Stimulated activated CD8-positive, alpha-beta memory T cell treated with anti-CD3 and anti-CD28 coated beads, Interleukin-4, amount 100 ng/mL, for 1 hour (primary cell): ENCODE measurements around the gene HDAC4.

Experiments used
- DNase-seq, 2 donors: peaks; one replicate each; pipeline ENCODE4 v3.0.0-alpha.2; 2020; ENCODE audit warnings: low read depth in 2 of 2, low spot score in 1 of 2

HDAC4 gene

GRCh38 chr2:239429473-239430350 lies 28.9 kb upstream of the HDAC4 start:
- DNase-seq, result no peak

- DNase-seq, result no peak
Observed at GRCh38 chr2:239425631-239426030, 24.8 kb upstream of the HDAC4 start.

GRCh38 chr2:239424337-239425045 lies 23.7 kb upstream of the HDAC4 start:
- DNase-seq, result no peak

- no peak for DNase-seq
Observed at GRCh38 chr2:239423551-239423950, 22.7 kb upstream of the HDAC4 start.

- DNase-seq, result no peak
Observed at GRCh38 chr2:239421851-239422250, 21.0 kb upstream of the HDAC4 start.

GRCh38 chr2:239420082-239420481 lies 19.3 kb upstream of the HDAC4 start:
- no peak for DNase-seq

- no peak for DNase-seq
Observed at GRCh38 chr2:239418918-239419317, 18.1 kb upstream of the HDAC4 start.

GRCh38 chr2:239412905-239413603 lies 12.2 kb upstream of the HDAC4 start:
- DNase-seq, result no peak

GRCh38 chr2:239411549-239412319 lies 10.9 kb upstream of the HDAC4 start:
- DNase-seq, result no peak

- no peak for DNase-seq
Observed at GRCh38 chr2:239411117-239411516, 10.3 kb upstream of the HDAC4 start.

- DNase-seq, result no peak
Observed at GRCh38 chr2:239409976-239410375, 9.2 kb upstream of the HDAC4 start.

- DNase-seq, result no peak
Observed at GRCh38 chr2:239407112-239407511, 6.3 kb upstream of the HDAC4 start.

GRCh38 chr2:239406316-239406995 lies 5.6 kb upstream of the HDAC4 start:
- no peak for DNase-seq

GRCh38 chr2:239405071-239405470 lies 4.3 kb upstream of the HDAC4 start:
- DNase-seq, result no peak

GRCh38 chr2:239402666-239403065 lies 1.8 kb upstream of the HDAC4 start:
- DNase-seq, result no peak

GRCh38 chr2:239401881-239402233 lies 1.0 kb upstream of the HDAC4 start:
- no peak for DNase-seq

- DNase-seq, result peak; percentile 98 to 99
Observed at GRCh38 chr2:239401067-239401880, 454 bp upstream of the HDAC4 start.

- no peak for DNase-seq
Observed at GRCh38 chr2:239399921-239400595, 762 bp downstream of the HDAC4 start.

- DNase-seq, result no peak
Observed at GRCh38 chr2:239399433-239399920, 1.3 kb downstream of the HDAC4 start.
